Nasal cavity respiratory epithelium epithelial cell of viscerocranial mucosa (primary cell): ENCODE data around the gene CLCN2. TPM values are rescaled to one million over a fixed set of nuclear protein-coding genes. Genes with fewer than 3 reads are reported as not detected.

Experiments used
- total RNA-seq: library from RNA; depleted of rRNA; stranded (reverse); fragments of >200 nt; gene quantifications from 2 replicates; pipeline ENCODE4 v1.2.3, GENCODE V29; 2014

Gene CLCN2
- 2.1 and 4.8 TPM in 2 replicates for total RNA-seq

GRCh38 chr3:184361532-184361931 lies at the start of gene CLCN2, which contains the start of gene POLR2H:
Gene CLCN2, minus strand, starts transcription at chr3:184361605. Its CDS starts 126 bp downstream, at chr3:184361479.
Gene POLR2H, plus strand, starts transcription at chr3:184361710. Its CDS starts 1,783 bp downstream, at chr3:184363493.

GRCh38 chr3:184379358-184380184 lies 18.2 kb upstream of the CLCN2 start, which contains the start of gene CHRD:
Gene CHRD, plus strand, starts transcription at chr3:184380054. Its CDS starts 265 bp downstream, at chr3:184380319.

GRCh38 chr3:184377882-184378445 lies 16.6 kb upstream of the CLCN2 start, which contains the start of gene THPO:
Gene THPO, minus strand, starts transcription at chr3:184378207. Its CDS starts 1,948 bp downstream, at chr3:184376259.

GRCh38 chr3:184337399-184337714 lies 24.0 kb downstream of the CLCN2 start, which contains the start of gene FAM131A:
Gene FAM131A, plus strand, starts transcription at chr3:184337600. Its CDS starts 31 bp downstream, at chr3:184337631.

GRCh38 chr3:184314363-184314699 lies 47.1 kb downstream of the CLCN2 start, which contains the start of gene EIF4G1:
Gene EIF4G1, plus strand, starts transcription at chr3:184314606. Its CDS starts 1,191 bp downstream, at chr3:184315797.

GRCh38 chr3:184298759-184299487 lies 62.5 kb downstream of the CLCN2 start, which contains the start of gene PSMD2:
Gene PSMD2, plus strand, starts transcription at chr3:184299241. Its CDS starts 26 bp downstream, at chr3:184299267.

Other genes starting within 250 kb of the CLCN2 start
- gene EIF2B5, start 226.2 kb downstream of the CLCN2 start, total RNA-seq = 31.1 and 37.1 TPM in 2 replicates
- 28.0 and 54.0 TPM in 2 replicates for gene DVL3, start 206.2 kb downstream of the CLCN2 start, total RNA-seq
- gene AP2M1, start 186.8 kb downstream of the CLCN2 start, total RNA-seq = 155 and 294 TPM in 2 replicates
- gene ABCF3, start 175.4 kb downstream of the CLCN2 start, total RNA-seq = 68.0 and 69.3 TPM in 2 replicates
- not detected in 2 replicates for gene VWA5B2, start 132.0 kb downstream of the CLCN2 start, total RNA-seq
- gene ALG3, start 112.6 kb downstream of the CLCN2 start, total RNA-seq = 41.7 and 45.7 TPM in 2 replicates
- 10.3 and 10.9 TPM in 2 replicates for gene EEF1AKMT4, start 111.9 kb downstream of the CLCN2 start, total RNA-seq
- under 0.01 TPM in 1 of 2 replicates, not detected in the other for gene CAMK2N2, start 100.1 kb downstream of the CLCN2 start, total RNA-seq
- not detected in 2 replicates for gene ECE2, start 85.6 kb downstream of the CLCN2 start, total RNA-seq
- 448 and 508 TPM in 2 replicates for gene PSMD2, start 62.4 kb downstream of the CLCN2 start, total RNA-seq
- 315 and 659 TPM in 2 replicates for gene EIF4G1, start 47.0 kb downstream of the CLCN2 start, total RNA-seq
- gene FAM131A, start 24.0 kb downstream of the CLCN2 start, total RNA-seq = 17.6 and 22.6 TPM in 2 replicates
- gene POLR2H, start 105 bp upstream of the CLCN2 start, total RNA-seq = 47.8 and 50.2 TPM in 2 replicates
- not detected in 2 replicates for gene THPO, start 16.6 kb upstream of the CLCN2 start, total RNA-seq
- gene CHRD, start 18.4 kb upstream of the CLCN2 start, total RNA-seq = not detected in 2 replicates
- gene EPHB3, start 200.2 kb upstream of the CLCN2 start, total RNA-seq = 11.3 and 38.6 TPM in 2 replicates